NCI-H2196 treated with DMSO at 0.1 percent for 48 hours (cell line): ENCODE data around the gene DSG2.
"Not testable (repeated sequence)": the region's sequence is repeated elsewhere in the genome, so short reads cannot be mapped to it uniquely, and the experiment has no call there.

ENCODE experiments used
- DNase-seq: peaks from one replicate; lab custom pipeline; 2025; ENCODE audit not compliant: unreplicated experiment; lab: John Stamatoyannopoulos, UW

The DSG2 gene

DNA sequence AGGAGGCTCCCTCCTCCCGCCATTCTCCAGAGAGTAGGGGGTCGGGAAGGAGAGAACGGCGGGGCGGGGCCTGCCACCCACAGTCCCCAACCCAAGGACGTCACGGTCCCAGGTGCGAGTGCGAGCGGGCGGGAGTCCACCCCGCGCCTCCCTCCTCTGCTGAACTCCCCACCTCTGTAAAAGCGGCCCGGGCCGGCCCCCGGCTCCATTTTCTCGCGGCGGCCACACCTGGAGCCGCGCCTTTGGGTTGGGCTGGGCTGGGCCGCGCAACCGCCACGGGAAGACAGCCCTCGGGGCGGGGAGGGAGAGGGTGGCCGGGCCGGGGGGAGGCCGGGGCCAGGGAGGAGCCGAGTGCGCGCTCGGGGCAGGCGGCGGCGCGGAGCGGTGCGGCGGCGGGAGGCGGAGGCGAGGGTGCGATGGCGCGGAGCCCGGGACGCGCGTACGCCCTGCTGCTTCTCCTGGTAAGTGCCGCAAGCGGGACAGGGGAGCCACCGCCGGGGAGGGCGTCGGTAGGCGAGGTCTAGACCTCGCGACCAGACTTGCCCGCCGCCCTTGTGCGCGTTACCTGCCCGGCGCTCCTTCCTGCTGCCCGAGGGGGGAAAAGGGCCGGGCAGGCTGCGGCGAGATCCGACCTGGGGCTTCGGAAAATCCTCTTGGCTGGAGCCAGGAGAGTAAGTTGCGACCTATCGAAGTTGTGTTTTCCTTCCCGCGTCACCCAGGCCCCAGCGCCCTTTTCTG, at the start of gene DSG2:
Gene DSG2 (plus strand): TSS at position 342 of the 738 bp plus-strand sequence. CDS start 75 bp downstream, at position 417.
- peak; percentile 18 for DNase-seq

DNA sequence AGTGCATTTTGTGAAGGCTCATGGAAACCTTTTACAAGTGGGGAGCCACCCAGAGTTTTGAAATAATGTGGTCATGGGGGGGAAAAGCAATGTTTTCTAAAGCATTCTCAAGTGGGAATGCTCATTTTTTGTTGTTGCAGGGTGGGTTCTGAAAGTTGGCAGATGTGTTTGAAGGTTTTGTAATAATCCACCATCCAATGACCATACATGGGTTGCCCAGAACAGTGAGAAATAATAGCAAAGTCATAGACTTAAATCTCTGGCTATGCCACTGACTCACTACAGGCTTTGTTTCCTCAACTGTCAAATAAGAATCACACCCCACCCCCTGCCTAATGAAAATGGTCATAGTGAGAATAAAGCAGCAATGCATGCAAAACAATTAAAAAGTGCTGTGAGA, 47.6 kb upstream of the DSG2 start:
- no peak for DNase-seq

DNA sequence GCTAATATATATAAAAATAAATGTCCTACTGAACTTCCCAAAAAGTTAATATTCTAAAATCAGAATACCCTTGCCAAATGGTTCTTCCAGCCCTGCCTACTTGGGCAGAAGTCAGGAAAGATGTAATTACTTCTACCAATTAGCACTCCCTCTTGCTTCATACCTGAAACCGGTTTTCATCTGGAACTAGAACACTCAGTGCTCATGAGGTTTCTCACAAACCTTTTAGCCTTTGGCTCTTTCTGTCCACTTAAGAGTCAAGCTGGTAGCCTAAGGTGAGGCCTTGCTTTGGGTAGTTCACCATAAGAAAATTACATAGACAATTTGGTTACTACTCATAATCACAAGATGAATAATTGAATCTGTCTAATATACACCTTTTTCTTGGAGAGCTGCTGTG, 46.4 kb upstream of the DSG2 start:
- no peak for DNase-seq

DNA sequence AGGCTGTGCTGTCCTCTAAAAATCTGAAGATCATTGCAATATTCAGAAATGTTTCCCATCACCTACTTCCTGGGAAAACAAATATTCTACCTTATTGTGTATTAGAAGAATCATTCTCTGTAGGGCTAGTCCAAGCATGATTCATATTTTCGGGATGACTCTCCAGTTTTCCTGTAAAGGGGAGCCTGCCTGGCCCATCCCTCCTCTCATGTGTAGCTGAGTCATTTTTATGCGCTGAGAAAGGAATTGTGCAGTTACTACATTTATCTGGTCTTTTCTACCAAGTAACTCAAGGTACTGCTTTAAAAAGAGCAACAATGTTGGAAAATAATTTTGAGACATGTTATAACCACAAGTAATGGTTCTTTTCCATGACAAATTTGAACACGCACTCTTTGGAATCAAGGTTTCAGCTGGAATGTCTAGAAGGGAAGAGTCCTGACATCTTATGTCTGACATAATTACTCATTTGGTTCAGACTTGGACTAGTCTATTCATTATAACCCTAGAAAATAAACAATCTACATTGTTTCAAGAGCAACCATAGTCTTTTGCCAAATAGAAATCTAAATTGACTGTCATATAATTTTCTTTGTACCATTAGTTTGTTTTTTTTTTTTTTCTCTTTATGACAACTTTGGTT, 43.8 kb upstream of the DSG2 start:
- no peak for DNase-seq

DNA sequence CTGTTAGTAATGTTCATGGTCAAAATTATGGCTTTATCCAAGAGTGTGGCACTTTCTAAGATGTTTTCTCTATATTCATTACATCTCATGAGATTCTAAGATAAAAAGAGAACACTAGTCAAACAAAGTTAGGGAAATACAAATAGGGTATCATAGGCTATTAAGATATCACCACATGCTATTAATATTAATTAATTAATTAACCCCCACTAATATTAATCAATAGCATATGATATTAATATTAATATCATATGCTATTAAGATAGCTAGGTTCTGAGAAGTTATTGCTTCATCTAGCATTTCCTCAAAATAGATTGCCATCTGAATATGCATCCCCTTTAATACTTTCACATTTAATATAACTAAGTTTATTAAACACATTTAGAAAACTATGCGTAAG, 28.3 kb upstream of the DSG2 start:
- no peak for DNase-seq

DNA sequence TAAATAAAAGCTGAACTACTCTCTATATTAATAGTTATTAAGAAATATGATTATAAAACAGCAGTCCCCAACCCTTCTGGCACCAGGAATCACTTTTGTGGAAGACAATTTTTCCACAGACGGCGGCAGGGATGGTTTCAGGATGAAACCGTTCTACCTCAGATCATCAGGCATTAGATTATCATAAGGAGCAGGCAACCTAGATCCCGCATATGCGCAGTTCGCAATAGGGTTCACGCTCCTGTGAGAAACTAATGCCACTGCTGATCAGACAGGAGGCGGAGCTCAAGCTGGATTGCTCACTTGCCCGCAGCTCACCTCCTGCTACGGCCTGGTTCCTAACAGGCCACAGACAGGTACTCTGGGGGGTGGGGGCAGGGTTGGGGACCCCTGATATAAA, 19.3 kb upstream of the DSG2 start:
- DNase-seq = no peak

DNA sequence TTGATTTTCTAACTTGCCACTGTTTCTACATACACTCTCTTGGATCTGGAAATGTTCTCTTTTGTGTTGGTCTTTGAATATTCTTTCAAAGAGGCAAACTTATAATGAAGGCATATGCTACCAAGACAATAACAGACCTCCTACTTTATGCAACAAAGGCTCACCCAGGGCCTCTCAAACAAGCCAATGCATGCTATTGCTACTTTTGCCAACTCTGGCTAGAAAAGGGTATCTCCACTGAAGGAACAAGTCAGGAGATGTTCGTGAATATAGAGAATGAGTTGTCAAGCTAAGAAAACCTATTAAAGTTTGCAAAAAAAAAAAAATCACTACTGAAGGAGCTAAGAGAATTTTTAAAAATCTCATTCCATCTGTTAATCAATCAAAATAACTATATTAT, 15.9 kb upstream of the DSG2 start:
- no peak for DNase-seq

DNA sequence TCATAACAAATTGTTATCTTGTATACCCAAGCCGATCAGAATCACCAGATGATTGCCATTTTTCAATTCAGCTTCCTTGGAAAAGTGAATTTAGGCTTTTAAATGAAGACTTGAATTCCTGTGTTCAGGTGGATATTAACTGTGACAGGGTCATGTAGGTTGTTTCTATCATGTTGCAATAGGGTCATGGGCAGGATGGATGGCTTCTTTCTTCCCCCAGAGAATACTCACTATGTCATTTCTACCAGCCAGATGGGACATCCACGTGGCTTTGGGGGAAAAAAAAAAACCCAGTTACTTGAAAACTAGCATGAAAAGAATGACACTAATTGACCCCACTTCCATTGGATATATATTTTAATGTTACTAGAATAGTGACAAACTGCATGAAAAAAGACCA, 14.6 kb upstream of the DSG2 start:
- DNase-seq = no peak

DNA sequence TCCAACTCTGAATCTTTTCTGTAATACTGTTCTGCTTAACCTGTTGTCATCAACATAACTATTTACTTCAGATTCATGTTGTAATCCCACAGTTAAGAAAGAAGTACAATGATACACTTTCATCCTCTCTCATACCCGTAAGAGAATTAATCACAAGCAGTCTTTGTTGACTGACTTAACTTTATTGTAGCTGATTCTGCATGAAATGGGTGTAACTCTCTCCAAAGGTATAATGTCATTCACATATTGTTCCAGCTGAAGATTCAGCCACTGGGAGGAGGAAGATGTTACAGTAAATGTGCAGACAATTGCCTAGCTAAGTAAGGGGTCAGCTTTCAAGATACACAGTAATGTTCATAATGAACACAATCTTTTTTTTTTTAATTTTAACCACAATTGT, 13.5 kb upstream of the DSG2 start:
- no peak for DNase-seq

DNA sequence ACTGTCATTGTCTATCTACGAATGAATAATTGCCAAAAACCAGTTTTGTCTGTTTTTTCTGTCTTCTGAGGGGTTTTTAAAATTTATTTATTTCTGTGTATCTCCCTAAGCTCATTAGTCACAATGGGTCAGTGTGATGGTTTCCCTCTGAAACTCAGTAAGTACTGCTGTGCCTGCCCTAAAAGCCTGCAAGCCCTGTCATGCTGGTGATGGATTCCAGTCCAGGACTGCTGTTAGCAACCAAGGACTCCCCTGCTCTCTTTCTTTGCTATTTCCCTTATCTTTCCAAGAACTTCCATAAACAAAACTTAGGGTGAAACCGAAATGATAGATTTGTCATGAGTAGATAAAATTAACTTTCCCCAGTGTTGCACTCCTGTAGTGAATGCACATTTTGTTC, 11.8 kb upstream of the DSG2 start:
- no peak for DNase-seq

DNA sequence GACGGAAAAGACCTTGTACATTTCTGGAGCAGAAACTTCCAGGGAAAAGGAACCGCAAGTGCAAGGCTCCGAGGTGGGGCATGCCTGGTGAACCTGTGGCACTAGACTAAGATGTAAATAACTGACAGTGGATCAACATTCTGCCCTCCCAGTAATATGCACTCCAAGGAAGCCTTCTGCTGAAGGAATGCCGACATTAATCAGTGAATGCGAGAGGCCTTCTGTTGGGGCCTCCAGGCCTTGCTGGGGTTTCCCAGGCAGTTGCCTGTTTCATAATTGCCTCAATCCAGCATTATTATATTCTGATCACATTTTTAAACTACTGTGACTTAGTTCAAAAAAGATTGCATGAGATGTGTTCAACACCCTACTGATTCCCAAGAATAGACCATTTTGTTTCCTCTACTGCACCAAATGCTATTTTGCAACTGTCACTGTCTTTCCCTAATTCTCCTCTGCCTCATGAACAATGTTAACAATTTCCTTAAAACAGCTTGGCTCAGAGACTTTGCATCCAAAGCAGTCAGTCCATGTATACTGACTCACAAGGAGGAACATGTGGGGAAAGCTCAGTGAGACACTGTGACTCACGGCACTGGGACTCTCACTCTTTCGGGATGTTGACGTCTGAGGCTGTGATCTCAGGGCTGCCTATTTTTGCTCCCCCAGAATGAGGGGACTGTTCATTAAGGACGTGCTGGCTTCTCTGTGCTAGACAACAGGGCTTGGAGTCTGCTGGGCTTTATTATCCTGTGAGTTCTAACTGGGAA, 10.5 kb upstream of the DSG2 start:
- no peak for DNase-seq

DNA sequence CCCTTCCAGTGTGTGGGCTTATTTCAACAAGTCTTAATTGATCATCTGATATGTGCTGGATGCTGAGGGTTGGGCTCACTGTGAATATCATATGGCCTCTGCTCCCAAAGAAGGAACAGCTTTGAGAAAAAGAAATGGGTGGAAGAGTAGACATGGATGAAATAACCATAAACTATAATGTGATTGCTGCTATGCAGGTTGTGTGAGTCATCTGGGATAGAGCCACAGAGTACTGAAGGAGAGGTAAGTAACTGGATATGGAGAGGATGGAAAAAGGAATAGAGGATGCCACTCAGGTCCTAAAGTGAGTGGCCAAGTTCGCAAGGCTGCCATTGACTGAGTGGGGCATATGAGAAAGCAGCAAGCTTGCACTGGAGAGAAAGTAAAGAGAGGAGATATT, 8.7 kb upstream of the DSG2 start:
- no peak for DNase-seq

DNA sequence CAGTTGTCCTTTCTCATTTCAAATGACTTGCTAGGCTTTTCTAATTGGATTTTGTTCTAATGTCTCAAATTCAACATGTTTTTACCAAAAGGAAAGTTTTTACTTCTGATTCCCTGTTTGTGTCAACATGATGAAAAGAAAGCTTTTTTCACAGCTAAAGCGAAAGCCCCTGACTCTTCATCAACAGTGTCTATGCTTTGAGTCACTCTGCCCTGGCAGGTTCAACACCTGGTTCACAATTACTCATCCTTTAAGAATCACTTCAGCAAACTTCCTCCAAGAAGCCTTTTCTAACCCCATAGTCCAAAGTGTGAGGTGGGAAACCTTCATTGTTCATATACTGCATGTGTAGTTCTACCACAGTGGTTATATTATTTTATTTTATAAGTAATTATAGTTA, 7.6 kb upstream of the DSG2 start:
- DNase-seq = no peak

DNA sequence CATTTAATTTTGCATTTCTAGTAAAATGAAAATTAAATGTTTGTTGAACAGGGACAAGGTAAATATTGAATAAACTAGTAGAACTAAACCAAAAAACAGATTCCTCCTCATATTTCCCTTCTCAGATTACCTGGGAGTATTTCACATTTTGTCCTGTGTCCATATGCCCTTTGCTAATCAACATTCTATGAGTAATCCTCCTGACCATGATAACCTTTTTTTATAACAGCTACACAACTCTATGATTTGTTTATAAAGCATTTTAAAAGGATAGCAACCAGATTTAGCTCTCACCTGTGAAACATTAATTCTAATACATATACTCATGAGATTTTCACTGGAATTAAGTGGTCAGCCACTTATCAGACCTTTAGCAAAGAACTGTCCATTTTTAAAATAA, 7.1 kb upstream of the DSG2 start:
- no peak for DNase-seq

DNA sequence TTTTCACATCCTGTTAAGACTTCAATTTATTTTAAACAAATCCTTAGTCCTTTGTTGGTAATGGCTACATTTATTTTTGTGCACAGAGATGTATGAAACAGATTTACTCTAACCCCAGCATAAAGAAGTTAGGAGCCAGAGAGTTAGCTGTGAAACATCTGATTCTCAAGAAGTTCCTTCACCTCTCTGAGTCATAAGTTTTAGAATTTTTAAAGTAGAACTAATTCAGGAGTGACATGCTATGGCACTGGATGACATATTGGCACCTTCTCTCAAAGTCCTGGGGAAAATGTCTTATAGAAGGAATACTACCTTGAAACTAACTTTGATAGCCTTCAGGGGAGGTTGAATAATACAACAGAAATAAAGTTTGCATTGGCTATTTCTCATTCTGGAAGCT, 6.4 kb upstream of the DSG2 start:
- no peak for DNase-seq

DNA sequence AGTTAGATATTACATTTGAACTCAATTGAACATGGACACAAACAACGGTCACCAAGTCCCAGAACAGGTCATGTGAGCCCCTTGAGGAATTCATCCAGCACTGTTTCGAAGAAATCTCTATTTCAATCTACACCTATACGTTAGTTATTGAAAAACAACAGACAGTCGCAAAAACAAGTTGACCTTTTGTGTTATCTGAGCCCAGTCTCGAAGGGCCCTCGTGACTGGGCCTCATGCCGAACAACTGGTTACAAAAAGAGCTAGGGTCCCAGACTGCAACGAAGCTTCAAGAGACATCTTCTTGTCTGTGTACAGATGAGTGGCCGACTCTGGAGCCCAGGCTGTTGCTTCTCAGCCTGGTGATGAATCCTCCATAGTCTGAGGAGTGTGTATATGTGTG, 5.3 kb upstream of the DSG2 start:
- no peak for DNase-seq

DNA sequence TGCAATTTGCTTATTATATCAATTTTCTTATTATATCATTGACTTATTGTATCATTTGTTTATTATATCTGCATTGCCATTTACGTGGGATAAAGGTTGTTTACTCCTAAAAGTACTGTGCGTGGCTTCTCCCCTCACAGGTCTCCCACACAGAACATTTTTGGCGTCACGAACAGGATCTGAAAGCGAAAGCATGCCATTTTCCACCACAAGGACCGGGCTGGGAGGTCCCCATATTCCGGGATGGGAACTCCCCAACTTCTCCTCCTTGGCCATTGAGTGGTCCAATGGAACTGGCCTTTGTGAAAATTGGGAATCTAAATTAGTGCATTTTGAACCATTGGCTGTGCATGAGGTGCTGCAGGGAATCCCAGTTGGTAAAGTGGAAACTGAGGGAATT, 4.8 kb upstream of the DSG2 start:
- DNase-seq = no peak

DNA sequence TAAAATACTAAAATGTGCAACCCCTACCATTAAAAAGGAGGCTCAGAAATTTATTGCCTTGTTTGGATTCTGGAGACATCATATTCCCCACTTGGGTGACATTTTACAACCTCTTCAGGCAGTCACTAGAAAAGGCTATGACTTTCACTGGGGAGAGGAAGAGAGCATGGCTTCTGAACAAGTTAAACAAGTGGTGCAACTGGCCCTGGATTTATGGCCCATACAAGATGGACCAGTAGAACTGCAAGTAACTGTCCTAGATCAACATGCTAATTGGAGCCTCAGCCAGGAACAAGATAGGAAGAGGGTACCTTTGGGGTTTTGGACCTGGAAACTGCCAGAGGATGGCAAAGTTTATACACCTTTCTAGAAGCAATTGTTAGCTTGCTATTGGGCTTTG, 4.0 kb upstream of the DSG2 start:
- no peak for DNase-seq

DNA sequence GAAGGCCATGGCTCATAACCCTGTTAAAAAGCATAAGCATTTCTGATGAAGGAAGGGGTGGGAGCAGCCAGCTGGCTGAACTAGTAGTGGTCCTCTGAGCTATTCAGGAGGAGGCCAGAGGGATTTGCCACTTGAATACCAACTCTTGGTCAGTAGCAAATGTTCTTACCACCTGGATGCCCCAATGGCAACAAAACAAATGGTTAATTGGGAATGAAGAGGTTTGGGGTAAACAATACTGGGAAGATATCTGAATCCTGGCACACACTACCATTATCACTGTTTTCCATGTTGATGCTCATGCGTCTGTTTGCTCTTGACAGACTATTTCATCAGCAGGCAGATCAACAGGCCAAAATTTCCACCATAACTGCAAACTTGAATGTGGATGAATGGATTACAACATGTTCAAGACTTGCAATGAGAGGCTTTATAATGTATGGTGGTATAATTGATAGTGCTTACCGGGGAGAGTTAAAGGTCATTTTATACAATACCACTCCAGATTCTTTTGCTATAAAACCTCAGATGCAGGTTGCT, 3.2 kb upstream of the DSG2 start:
- not testable (repeated sequence) for DNase-seq

DNA sequence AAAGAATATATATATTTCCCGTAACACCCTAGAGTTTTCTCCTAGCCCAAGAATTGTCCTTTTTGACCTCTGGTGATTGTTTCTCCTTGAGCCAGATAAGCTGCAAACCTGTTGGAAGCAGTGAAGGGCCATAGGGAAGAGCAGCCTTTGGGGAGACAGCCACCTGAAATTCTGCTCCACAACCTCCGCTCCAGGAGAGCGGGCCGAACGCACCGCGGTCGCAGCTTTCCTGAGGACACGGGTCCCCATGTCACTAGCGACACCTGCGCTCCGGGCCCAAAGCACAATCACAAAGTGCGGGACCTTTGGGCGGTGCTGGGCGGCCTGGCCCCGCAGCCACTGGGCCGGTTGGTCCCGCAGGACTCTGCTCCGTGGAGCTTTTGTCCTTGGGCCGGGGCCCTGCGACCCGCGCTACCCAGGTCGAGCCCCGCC, 557 bp upstream of the DSG2 start:
- DNase-seq = no peak

DNA sequence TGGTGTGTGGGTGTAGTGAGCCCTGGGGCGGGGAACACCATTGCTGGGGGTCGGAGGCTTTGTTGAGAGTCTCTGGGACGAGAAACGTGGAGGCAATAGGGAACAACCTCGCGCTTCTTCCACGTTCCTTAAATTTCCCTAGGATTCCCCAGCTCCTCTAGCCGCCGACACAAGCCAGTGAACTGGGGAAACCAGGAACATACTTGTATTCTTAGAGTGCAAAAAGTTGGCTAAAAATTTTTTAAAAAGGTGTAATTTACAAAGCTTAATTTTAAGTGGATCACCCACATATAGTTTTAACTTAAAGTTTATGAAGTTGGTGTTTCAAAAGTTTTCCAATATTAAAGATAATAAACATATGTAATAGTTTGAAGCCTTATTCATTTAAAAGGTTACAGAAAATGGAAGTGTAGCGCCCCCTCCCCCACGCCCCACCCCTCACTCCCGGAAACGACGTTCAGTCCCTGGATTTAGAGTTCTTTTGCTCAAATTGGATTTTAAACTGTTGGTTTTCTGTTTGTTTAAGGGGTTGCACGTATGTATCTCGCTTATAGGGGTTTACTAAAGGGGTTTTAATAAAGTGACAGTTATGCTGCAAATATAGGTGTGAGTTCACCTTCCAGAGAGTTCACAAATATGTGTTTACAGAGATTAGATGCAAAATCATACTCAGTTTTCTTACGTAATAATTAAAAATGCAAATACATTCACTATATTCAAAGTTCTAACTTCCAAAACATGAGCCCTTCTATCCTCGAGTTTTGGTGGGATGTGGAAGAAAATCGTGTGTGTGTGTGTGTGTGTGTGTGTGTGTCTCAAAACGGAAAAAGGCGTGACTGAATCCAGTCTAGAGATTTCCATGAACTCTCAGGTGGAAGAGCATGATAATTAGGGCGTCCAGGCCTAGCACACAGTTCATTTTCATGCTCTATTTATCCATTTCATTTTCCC, 872 bp downstream of the DSG2 start:
- no peak for DNase-seq
